Cerebellar cortex (tissue), 1 donor: ENCODE measurements around the gene CMTR1.

Source experiments
- DNase-seq: peaks from one replicate; pipeline ENCODE4 v3.0.0-alpha.2; 2015; ENCODE audit warnings: low spot score

CMTR1 gene

DNA sequence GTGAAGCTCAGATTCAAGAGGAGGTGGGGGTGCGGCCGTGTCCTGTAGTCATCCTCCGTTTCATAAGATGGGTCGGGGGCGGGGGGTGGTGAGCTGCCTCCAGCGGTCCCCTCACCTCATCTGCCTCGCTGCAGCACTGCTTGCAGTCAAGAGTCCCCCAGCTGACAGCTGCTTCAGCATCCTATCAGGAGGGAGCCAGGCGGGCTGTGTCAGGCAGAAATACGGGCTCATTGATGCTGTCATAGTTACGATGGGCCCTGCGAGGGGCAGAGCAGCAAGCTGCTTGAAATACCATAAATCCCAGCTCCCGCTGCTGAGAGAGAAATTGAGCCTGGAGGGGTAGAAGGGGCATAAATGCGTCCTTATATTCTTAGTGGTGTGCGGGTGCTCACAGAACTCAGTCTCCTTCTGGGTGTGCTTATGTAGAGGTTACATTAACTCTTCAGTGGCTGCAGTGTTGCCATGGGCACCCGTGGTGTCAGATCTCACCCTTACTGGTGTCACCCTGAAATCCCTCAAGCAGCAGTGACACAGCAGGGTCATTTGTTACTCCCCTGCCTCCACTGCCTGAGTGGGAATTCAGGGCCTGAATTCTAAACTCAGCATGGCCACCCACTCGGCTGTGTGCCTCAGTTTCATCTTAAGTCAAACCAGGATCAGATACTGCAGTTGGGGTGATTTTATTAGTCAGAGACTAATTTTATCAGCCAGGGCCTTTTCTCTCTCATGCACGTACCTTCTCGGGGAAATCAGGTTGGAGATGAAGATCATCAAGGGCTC lies 44.8 kb downstream of the CMTR1 start:
- no peak for DNase-seq

DNA sequence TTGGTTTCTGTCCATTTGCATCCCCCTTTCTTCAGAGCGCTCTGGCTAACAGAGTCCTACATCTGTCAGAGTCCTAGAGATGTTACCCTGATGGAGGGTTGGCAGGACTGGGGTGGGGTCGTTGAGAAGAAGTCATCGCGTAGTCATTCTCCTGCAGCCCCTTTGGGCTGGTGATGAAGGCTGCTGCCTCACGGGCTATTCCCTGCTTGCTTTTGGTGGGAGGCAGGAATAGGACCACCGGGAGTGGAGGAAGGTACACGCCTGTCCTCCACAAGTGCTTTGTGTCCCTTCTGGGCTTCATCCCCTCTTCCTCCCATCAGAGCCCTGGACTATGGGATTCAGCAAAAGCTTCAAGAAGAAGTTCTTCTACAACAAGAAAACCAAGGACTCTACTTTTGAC lies 45.8 kb downstream of the CMTR1 start:
- DNase-seq = no peak

DNA sequence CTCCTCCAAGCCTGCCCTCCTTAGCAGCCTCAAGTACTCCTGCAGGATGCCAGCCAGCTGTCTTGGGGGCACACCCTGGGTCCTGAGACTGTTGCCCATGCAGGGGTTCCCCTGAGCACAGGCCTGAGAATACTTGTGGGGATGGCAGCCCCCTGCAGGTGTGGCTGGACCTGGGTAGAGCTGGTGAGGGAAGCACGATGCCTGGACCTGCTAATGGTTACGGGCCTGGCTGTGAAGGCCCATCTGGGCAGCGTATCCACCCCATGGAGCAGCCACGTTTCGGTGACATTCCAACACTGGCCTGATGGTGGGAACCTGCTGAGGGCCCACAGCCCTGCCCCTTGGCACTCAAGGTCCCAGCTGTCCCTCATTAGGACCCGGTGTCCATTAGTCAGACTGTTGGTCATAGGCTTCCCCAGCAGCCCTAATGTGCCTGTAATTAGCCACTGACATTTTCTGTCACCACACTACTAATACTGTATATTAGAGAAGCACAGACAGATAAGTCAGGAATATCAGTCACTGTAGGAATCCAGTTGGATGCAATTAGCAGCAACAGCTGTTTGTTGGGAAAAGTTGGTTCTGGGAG lies 46.3 kb downstream of the CMTR1 start:
- DNase-seq = no peak

DNA sequence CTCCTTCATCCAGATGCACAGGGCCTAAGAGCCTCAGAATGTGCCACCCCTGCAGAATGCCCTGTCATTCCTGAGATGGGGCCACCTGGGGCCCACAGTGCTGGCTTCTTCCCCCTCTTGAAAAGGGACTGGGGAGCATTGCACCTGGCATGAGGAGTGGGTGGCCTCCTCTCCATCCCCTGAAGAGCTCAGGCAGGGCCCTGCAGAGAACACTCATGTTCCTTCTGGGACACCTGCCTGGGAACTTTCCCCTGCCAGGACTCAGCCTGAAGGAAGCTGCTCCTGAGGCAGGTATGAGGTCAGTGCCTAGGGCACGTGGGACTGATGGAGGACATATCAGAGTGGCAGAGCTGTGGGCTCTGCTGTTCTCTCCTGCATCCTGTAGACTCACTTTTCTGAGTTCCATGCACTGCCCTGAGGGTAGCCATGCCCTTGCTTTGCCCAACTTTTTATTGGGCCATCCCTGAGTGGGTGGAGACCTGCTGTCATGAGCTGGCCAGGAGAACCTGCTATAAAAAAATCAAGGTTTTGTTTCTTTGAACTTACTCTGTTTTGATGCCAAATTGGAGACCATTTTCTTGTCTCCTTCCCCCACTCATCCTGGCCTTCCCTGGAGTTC lies 47.2 kb downstream of the CMTR1 start:
- DNase-seq = no peak

DNA sequence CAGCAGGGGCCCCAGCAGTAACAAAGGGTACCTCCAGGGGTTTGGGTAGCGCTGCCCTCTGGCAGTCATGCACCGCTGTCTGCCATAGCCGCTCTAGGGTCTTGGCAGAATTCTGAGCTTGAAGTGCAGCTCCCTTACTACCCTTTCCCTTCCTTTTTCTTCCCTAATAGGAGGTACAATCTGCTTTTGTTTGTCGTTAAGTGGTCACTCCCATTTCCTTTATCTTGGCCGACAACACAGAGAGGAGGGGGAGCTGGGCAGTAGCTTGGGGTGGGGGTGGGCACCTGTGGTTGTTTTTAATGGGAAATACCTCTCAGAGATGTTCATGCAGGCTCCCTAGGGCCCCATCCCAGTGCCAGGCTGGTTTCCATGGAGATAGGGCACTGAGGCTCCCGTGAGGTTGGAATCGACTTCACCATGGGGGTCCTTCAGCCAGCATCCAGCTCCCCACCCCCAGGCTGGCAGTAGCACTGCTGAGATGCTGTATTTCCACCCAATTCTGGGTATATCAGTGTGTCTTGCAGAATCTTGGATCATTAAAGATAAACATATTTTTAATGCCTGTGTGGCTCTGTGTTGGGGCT lies 48.0 kb downstream of the CMTR1 start:
- DNase-seq = no peak

DNA sequence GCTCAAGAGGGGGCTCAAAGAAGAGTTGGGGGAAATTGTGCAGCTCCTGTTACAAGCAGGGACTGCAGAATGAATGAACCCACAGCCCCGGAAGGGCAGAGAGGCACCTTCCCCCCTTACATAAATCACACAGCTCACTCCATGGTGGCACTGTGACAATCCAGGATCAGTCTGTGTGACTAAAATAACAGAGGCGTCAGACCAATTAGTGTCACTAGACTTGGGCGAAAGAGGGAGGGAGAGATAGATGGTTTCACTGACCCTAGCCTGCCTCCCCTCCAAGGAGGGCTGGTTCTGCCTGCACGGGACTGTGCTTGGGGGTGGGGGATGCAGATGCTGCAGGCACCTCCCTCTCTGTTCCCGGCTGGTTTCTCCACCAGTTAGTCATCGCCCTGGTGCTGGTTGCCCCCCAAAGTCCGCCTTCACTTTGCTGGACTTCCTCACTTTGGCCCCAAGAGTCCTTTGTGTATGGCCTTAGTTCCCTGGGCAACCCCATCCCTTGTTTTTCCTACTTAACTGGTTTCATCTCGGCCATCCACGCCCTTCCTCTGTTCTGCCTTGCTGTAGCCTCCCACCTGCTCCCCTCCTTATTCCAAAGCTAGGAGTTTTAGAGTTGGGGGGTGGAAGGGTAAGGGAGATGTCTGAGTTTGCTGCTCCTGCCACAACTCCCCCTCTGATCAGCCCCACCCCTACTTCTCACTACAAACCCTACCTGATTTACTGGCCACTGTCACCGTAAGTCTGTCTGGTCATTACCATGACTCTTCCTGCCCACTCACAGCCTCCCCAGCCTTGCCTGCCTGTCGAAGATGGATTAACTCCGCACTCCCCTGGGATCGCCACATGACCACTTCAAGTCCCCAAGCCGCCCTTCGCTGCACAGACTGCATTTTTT lies 48.9 kb downstream of the CMTR1 start:
- no peak for DNase-seq

DNA sequence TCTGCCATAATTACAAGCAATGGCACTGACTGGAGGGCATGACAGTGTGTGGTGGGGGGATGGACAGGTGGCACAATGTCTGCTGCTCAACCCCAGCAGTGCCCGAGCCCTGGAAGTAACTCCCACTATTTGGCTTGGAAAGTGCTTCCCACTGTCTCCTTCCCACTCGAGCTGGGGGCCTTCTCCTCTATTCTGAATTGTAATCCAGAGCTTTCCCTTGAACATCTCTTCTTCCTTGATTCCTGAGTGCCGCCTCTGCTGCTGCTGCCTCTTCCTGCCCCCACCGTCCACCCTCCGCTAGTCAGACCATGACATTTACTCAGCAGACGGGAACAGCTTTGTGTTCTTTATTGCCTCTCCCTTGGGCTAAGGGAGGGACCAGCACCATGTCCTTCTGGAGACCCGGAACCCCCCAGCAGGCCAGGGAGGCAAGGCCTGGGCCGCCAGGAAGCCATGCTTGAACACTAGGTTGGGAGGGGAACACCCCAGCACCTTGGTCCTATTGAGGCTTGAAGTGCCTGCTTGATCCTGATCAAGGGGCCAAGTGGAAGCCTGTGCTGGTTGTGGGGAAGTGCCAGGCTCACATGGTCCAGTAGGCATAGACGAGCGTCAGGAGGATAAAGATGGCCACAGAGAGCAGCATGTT lies 49.7 kb downstream of the CMTR1 start:
- no peak for DNase-seq

DNA sequence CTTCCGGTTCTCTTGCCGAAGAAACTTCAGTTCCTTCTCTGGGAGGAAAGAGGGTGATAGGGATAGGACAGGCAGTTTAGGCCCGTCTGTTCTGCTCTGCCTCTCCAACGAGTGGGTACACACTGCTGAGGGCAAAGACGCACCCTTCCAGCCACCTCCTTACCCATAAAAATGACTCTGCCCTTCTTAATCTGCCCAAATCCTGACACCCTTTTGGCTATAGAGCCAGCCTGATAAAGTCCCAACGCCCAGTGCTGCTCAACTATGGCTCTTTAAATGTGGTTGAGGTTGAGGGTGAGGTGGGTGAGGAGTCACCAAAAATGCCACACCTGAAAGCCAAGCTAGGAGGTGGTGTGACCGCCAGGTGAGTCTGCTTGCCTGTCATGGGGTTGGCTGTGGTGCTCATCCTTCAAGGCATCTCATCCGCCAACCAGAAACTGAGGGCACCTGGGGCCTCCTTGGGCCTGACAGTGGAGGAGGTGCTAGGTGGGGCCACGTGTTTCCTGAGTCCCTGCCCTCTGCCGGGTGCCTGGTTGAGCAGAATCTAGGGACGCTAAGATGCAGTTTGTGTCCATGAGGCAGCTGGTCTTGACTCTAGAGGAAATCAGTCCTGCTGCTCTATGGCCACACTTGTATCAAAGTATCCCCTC lies 50.4 kb downstream of the CMTR1 start:
- DNase-seq = no peak

DNA sequence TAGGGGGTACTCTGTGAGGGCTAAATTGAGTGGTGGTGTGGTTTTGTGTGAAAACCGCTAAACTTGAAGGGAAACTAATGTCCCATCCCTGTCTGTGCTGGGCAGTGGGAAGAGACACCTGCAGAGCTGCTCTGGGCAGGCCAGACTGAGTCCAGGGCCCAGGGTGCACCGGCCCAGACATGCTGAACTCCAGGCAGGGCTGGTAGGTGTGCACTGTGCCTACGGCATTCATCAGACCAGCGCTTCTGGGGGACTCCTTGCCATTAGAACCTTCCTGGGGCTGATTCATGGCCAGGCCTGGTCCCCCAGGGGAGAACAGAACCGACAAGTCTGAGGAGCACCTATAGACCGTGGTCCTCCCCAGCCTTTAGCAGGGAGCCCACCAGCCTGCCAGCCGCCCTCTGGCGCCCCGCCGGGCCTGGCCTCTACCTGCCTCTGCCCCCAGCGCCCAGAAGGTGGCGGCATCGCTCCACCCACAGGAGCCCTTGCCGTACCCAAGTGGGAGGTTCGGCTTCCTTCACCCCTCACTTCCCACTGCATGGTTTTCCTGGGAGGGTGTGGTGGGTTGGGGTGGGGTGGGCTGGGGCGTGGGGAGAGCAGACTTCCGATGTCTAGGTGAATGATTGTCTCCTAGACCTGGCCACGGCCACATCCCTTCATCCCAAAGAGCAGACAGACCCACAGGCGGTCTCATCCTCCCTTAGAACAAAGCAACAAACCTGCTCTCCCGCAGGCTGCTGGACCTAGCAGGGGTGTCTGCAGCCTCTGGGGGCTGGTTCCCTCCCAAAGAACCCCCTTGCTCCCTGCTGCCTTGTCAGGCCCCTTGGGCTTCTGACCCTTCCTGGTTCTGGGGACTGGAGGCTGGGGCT lies 51.1 kb downstream of the CMTR1 start:
- peak; percentile 67 for DNase-seq

DNA sequence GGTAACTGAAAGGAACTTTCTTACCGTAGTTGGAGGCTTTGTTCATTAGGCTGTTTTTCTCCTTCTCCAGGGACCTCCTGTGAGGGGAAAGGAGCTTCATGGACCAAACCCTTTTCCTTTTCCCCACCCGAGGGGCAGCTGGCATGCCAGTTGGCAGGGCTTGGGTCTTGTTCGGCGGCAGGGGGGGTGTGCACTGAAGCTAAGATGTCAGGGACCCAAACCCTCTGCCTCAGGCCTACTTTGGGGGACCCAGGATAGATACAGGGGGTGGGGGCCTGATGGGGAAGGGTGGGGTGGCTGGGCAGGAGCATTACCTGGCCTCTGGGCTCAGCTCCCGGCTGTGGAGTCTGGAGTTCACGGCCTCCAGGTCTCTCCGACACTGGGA lies 51.8 kb downstream of the CMTR1 start:
- DNase-seq = no peak

DNA sequence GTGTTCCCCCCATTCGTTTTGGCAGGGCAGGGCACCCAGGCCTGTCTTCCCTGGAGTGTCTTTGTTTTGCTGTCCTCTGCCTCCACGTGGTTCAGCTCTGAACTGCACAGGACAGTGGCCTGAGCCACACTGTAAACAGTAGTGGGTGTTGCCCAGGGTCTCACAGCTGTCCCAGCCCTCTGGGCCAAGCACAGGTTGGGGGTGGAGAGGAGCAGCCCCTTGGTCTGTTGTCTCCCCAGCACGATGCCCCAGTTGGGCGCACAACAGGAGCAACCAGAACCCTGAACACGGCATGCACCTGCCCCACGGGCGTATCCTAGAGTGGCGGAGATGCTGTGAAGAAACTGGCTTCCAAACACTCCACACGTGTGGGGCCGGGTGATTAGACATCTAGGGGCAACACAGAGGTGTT lies 52.3 kb downstream of the CMTR1 start:
- peak; percentile 36 for DNase-seq

DNA sequence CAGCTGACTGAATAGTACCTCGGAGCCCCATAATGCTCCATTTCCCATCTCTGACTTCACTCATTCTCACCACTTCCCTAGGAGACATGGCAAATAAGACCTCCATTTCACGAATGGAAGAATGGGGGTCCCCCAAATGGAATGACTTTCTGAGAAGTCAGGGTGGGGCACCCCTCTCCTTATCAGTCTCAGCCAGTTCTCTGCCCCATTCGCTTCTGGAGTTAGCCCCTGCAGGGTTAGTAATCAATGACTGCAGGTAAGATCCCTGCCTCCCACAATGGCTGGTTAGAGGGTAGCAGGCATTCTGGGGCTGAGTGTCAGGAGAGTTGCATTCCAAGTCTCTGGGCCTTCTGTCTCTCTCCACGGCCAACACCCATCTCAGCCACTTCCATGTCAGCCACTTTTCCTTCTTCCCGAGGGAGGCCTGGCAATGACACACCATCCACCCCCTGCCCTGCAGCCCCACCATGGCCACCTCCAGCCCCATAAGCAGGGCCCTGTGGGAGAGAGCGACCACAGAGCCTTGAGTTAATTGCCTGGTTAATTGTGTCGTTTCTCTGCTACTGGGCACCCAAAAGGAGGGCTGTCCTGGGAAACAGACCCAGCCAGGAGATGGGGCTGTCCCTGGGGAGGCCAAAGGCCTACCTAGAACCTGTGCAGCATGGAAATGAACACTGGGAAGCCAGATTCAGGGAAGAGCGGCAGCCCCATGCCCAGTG lies 53.3 kb downstream of the CMTR1 start:
- DNase-seq = no peak

DNA sequence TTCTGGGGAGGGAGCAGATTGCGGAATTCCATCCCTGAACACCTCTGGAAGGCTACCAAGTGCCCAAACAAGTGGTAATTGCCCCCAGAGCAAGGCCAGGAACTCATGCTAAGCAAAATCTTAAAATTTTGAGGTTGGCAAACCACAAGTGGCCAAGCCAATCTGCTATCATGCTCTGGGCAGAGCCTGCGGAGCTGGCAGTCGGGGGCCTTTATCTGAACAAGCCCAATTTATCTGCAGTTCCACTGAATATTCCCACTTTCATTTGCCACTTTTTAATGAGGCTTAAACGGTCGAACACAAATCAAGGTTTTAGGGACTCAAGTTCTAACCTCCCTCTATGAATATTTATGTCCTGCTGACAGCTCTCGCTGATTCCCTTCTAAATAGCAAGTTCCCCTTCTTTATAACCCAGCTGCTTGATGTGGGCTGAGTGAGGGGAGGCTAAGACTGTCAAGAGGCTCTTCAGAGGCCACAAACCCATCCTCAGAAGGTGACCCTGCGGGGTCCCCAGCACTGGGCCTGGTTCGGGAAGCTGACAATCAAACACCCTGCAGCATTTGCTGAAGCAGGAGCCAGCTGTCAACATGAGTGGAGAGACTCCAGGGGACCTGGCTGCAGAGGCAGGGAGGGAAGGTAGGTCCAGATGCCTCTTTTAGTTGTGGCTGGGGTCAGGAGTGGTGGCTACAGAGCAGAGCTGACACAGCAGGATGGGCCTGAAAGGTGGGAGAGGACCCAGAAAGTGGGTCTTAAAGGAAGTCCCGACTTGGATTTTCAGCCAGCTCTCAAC lies 54.8 kb downstream of the CMTR1 start:
- no peak for DNase-seq

DNA sequence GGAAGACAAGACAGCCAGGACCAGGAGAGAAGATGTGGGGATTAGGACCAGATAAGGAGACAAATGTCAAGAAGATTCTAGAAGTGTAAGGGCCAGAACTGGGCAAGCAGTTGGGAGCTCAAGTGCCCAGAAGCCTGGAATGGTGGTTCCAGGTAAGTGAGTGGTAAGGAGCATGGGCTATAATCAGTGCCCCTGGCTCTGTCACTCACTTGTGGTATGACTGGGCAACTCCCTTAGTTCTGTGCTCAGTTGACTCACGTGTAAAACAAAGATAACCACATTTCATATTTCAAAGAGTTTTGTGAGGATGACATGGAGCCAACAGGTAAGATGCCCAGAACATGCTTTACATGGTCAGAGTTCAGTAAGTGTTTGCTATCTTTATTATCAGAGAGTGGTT lies 55.5 kb downstream of the CMTR1 start:
- DNase-seq = no peak

DNA sequence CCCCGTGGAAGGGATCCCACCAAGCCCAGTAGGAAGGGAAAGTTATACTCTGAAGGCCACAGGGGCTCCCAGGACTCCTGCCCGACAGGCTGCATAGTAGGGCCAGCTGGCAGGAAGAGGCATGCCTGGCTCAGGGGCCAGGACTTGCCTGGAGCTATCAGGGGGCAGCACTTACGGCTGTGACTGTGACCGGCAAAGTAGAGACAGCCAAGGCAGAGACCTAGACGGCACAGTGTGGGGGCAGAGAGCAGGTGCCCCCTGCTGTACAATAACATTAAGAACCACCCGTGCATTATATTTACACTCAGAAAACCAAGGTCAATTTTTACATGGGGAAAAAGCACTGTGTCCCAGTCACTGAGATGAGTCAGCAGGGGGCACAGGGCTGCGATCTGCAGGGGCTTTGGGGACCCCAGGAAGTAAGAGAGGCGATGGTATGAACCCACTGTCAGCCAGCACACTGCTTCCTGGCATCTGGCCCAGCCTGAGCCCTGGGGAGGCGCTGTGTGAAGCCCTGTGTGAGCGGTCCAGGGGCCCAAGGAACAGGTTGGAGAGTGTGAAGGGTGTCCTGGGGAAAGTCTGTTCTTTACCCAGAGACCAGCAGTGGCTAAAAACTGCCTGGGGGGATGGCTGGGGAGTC lies 56.8 kb downstream of the CMTR1 start:
- no peak for DNase-seq

DNA sequence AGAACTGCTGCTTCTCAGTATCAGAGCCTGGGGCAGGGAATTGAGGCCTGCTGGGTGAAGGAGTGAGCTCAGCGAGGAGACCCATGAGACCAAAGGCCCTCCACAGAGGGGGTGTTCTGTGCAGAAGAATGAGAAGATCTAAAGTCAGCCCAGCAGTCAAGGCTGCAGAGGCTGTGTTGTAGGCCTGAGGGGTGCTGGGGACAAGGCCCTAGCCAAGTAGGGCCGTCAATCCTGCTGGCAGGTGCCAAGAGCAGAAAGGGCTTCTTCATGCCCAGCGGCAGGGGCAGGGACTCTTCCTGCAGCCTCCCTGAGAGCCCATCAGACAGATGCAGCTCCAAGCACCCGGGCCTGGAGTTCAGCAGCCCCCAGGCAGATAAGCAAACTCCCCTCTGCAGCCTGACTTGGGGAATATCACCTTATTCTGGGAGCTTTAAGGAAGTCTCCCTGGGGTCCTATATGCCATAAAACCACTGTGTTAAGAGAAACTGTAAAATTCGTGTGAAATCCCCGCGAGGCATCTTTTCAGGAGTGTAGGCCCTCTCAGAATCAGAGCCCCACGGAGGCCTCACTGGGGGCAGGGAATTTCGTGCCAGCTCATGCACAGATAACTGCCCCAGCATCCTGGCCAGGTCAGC lies 57.6 kb downstream of the CMTR1 start:
- no peak for DNase-seq

DNA sequence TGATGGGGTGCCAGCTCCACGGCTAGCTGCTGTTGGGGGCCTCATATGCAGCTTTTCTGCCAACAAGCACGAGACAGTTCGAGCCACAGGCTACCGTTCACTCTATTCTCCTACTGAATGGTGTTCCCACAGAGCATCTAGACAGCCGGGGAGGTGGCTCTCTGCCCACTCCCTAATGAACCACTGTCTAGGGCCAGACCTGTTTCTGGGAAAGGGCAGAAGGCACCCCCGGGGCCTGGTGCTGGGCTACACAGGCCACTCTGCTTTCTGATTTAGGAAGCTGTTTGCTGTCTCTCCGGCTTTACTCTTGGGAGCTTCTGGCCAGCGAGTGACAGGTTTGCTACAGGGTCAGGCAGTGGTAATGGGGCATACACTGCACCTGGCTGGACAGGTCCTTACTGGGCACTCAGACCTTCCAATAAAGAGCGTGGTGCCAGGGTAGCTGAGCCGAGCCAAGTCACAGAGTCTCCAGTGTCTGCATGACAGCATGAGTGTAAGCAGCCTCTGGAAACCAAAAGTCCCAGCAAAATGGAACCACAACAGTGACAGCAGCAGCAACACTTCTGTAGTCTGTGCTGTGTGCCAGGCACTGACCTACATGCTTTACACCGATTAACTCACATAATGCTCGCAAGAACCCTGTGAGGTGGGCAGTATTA lies 58.3 kb downstream of the CMTR1 start:
- peak; percentile 64 for DNase-seq
